GM18858 (cell line): ENCODE data around the gene SIN3B.

ENCODE experiments used
- ATAC-seq: cut with Tn5 transposase; IDR thresholded peaks from one replicate; pipeline ENCODE4 v1.9.1; 2021; ENCODE audit not compliant: unreplicated experiment

The SIN3B gene

GRCh38 chr19:16887353-16888265 lies 58.4 kb downstream of the SIN3B start:
- ATAC-seq = no peak

GRCh38 chr19:16888629-16889365 lies 59.6 kb downstream of the SIN3B start, which contains the start of gene F2RL3:
F2RL3 (plus strand) TSS chr19:16888999; CDS start chr19:16889190, 191 bp downstream.
- no peak for ATAC-seq

GRCh38 chr19:16889366-16889882 lies 60.2 kb downstream of the SIN3B start:
- no peak for ATAC-seq

GRCh38 chr19:16889883-16890460 lies 60.8 kb downstream of the SIN3B start:
- ATAC-seq = no peak

- no peak for ATAC-seq
Observed at GRCh38 chr19:16890461-16891184, 61.4 kb downstream of the SIN3B start.

GRCh38 chr19:16891696-16892382 lies 62.6 kb downstream of the SIN3B start:
- ATAC-seq = no peak

- ATAC-seq = no peak
Observed at GRCh38 chr19:16892436-16892835, 63.2 kb downstream of the SIN3B start.

GRCh38 chr19:16892868-16893685 lies 63.9 kb downstream of the SIN3B start:
- no peak for ATAC-seq

- no peak for ATAC-seq
Observed at GRCh38 chr19:16893686-16893989, 64.4 kb downstream of the SIN3B start.

GRCh38 chr19:16894080-16894479 lies 64.9 kb downstream of the SIN3B start:
- ATAC-seq = no peak

- no peak for ATAC-seq
Observed at GRCh38 chr19:16895467-16896145, 66.4 kb downstream of the SIN3B start.

- no peak for ATAC-seq
Observed at GRCh38 chr19:16896146-16897028, 67.2 kb downstream of the SIN3B start.

GRCh38 chr19:16897029-16897855 lies 68.0 kb downstream of the SIN3B start:
- no peak for ATAC-seq

GRCh38 chr19:16897856-16898161 lies 68.6 kb downstream of the SIN3B start:
- no peak for ATAC-seq

GRCh38 chr19:16898361-16899015 lies 69.3 kb downstream of the SIN3B start:
- no peak for ATAC-seq

GRCh38 chr19:16899566-16900075 lies 70.4 kb downstream of the SIN3B start:
- ATAC-seq = no peak
